Left hindlimb (tissue), 1 donor: ENCODE results near the gene EOLA1.
"Not testable (repeated sequence)": the region's sequence is repeated elsewhere in the genome, so short reads cannot be mapped to it uniquely, and the experiment has no call there.

Experiments used
- DNase-seq: peaks from one replicate; pipeline ENCODE4 v3.0.0-alpha.2; 2018

The EOLA1 gene

DNA sequence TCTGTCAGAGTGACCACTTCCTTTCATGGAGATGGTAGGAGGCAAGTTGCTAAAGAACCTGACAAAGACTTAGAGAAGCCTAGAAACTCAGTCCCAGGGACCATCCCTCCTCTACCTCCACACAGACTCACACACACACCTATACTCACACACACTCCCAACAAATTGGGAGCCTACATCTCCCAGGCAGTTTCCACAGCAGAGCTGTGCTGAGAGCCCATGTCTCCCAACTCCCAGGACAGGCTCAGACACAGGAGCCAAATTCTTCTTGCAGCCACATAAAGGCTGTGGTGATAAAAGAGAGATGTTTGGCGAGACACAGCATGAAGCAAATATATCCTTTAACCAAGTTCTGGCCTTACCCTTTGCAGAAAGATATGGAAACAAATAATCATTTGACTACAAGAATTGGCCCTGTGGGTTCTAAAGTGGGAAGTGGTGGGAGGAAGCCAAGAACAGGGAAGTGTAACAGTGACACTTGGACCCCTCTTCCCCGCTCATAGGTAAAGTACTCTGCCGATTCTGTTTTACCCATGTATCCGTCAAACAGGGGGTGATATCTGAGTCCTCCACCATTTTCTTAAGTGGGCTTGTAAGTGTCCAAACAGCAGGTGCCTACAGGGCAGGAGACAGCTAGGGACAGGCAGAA lies 24.7 kb upstream of the EOLA1 start:
- no peak for DNase-seq

DNA sequence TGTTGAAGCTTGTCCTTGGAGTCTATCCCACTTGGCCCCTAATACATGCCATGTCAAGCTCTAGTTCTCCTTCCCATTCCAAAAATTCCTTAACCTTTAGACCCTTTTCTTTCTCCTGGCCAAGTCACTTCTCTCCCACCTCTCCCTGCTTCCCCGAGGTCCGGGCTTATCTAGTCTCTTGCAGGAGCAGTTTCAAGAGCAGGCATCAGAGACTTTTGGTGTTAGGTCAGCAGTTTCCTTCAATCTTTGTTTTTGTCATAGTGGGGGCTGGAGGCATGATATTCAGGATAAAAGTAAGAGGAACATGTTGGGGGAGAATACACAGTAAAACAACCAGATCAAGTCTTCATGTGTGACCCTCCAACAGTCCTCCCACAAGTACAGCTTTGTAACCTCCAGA lies 24.2 kb upstream of the EOLA1 start:
- DNase-seq, result no peak

DNA sequence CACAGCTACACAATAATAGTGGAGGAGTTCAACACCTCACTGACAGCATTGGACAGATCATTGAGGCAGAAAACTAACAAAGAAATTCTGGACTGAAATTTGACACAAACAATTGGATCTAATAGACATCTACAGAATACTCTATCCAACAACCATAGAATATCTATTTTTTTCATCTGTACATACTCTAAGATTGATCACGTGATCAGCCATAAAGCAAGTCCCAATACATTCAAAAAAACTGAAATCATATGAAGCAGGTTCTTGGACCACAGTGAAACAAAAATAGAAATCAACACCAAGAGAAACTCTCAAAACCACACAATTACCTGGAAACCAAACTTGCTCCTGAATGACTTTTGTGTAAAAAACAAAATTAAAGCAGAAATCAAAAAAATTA lies 23.5 kb upstream of the EOLA1 start:
- no peak for DNase-seq

DNA sequence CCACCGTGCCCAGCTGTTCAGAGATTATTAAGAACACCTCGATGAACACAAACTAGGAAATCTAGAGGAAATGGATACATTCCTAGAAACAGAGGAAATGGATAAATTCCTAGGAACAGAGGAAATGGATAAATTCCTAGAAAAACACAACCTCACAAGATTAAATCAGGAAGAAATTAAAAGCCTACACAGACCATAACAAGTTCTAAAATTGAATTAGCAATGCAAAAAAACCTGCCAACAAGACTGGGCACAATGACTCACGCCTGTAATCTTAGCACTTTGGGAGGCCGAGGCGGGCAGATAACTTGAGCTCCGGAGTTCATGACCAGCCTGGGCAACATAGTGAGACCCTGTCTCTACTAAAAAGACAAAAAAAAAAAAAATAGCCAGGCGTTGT lies 22.6 kb upstream of the EOLA1 start:
- DNase-seq, result no peak

DNA sequence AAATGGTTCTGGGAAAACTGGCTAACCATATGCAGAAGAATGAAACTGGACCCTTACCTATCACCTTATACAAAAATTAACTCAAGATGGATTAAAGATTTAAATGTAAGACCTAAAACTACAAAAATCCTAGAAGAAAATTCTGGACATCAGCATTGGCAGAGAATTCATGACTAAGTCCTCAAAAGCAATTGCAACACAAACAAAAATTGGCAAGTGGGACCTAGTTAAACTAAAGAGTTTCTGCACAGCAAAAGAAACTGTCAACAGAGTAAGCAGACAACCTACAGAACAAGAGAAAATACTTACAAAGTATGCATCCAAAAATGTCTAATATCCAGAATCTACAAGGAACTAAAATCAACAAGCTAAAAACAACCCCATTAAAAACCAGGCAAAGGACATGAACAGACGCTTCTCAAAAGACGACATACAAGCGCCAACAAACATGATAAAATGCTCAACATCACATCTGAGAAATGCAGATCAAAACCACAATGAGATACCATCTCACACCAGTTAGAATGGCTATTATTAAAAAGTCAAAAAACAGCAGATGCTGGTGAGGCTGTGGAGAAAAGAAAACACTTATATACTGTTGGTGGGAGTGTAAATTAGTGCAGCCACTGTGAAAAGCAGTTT lies 20.1 kb upstream of the EOLA1 start:
- DNase-seq, result not testable (repeated sequence)

DNA sequence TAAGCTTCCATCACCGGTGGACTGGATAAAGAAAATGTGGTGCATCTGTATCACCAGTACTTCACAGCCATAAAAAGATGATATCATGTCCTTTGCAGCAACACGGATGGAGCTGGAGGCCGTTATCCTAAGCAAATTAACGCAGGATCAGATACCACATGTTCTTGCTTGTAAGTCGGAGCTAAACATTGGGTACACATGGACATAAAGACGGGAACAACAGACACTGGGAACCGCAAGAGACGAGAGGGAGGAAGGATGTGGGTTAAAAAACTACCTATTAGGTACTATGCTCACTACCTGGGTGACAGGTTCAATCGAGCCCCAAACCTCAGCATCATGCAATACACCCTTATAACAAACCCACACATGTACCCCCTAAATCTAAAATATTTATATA lies 19.4 kb upstream of the EOLA1 start:
- no peak for DNase-seq

DNA sequence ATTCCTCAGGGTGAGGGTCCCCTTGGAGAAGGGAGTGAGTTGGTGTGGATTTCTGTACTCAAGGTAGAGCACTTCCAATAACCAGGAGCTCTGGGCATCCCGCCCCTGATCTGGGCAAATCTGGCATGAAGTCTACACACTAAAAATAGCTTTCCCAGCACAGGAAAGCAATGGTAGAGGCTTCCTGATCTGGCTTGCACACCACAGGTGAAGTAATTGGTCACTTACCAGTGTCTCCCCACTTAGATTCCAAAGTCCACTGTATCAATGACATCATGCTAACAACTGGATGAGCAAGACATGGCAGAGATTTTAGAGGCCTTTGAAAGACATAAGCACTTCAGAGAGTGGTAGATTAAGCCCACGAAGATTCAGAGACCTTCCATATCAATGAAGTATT lies 17.9 kb upstream of the EOLA1 start:
- DNase-seq, result no peak

DNA sequence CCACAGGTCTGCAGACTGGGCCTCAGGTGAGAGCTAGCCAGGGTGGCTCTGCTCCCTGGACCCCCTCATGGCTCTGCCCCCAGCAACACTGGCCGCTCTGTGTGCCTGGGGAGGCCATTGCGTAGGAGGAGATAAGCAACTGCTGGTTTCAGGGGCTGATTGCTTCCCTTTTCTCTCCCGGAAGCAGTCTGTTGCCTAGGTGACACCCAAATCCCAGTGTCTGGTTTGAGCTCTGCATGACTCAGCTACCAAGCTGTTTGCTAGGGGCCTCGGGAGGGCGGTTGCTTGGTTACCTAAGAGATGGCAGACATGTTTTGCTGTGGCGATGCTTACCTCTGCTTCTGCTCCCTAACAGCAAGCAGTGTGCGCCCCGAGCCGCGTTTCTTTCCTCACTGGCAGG lies 15.4 kb upstream of the EOLA1 start:
- not testable (repeated sequence) for DNase-seq

DNA sequence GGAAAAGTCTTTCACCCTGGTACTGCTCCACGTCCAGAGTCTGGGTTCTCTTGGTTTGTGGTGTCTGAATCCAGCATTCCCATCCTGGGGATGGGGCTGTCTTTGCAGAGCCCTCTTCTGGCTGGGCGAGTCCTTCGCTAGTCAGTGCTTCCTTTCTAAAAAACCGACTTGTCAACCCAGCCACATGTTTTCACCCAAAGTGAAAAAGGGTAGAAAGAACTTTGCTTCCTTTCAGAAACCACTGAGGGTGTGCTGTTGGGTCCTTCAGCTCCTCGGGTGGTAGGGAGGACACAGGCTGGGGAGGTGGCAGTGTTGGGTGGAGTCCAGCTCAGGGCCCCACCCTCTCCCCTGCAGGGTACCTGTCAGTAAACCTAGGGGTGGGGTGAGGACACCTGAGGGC lies 14.9 kb upstream of the EOLA1 start:
- not testable (repeated sequence) for DNase-seq

DNA sequence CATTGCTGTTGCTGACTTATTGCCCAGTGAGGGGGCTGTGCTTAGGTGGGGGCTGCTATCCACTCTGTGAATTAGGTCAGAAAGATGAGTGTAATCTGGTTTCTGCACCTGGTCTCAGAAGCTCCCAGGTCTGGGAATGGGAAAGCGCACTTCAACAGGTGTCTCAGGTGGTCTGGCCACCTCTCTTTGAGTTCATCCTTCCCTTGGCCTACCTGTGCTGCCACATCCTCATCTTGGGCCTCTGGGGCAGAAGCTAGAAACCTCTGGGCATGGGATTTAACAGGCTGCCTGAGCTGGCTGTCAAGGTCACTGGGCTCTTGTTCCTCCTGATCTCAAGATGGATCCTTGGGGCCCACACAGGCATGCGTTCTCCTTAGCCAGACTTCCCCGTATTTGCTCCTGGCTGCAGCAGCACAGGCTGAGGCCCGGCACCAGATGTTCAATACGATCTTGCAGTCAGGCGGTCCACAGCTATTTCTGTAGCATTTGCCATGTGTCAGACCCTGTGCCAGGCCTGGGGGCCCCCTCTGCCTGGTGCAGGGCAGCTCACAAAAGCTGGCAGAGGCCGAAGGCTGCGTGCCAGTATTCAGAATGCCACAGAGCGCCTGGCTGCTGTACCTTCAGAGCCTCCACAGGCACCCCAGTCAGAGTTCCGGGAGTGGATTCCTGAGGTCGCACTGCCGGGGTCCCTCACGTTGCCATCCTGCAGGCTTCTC lies 14.3 kb upstream of the EOLA1 start:
- not testable (repeated sequence) for DNase-seq

DNA sequence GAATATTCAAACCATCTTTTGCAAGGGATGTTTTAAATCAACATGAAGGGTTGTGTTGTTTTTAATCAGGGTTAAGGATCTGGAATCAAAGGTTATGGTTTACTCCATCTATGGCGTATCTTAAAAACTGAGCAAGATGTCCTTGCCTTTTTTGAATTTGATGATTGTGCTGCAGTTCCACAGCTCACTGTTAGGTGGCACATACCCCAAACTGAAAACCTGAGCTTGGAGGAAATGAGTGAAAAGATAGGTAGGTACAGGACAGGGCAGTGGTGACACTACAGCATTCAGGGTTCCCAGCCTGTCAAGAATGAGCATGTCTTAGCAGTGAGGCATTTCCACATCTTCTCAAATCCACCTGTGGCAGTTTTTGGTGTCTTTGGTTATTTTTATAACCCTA lies 13.1 kb upstream of the EOLA1 start:
- no peak for DNase-seq

DNA sequence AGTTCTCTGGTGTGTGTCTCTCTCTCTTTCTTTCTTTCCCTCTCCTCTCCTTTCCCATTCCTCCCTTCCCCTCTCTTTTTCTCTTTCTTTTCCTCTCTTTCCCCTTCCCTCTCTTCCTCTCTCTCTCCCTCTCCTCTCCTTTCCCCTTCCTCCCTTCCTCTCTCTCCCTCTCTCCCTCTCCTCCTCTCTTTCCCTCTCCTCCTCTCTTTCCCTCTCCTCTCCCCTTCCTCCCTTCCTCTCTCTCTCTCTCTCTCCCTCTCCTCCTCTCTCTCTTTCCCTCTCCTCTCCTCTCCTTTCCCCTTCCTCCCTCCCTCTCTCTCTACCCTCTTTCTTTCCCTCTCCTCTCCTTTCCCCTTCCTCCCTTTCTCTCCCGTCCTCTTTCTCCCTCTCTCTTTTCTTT lies 12.4 kb upstream of the EOLA1 start:
- DNase-seq, result no peak

DNA sequence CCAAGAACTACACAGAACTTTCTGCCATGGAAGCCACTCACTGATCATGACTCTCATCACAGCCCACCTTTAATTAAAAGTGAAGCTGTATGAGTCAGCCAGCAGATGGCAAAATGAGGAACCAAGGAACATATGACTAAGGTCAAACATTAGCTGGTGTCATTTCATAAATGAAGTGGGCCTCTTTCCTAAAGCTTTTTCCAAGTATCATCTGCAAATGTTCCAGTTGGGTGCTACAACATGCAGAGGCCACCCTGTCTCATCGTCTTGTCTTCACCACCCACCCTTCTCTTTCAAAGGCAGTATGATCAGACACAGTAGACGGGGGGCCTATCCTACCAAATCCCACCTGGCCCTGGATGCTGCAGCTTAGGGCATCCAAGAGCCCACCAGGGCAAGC lies 9.2 kb upstream of the EOLA1 start:
- DNase-seq, result no peak

DNA sequence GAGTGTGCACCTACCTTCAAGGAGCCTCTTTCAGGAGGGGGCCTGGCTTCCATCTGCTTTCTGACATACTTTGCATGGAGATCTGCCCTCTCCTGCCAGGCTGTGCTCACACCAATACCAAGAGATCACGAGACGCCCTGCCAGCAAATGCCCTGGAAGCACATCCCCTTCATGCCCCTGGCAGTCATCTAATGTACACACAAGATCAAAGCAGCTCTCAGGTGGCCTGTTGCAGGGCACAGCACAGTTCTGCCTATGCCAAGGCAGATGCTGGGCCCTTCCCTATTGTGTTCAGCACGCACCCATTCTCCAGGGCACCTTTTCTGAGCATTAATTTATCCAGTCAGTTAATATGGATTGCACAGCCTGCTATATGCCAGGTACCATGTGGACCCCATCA lies 7.9 kb upstream of the EOLA1 start:
- DNase-seq, result not testable (repeated sequence)

DNA sequence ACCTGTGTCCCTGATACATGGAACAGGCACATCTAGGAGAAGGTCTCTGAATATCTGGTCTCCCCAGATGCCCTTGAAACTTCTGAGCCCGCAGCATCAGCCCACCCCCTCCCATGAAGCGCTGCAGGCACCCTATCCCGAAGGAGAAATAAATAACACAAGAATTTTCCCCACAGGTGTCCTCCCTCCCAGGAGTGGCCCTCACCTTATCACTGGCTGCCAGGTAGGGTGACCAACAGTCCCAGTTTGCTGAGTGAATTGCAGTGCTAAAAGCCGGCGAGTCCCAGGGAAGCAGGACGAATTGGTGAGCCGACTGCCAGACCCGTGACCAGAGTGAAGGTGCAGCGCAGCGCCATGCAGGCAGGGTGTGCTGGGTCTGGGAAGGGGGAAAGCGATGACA lies 6.8 kb upstream of the EOLA1 start:
- not testable (repeated sequence) for DNase-seq

DNA sequence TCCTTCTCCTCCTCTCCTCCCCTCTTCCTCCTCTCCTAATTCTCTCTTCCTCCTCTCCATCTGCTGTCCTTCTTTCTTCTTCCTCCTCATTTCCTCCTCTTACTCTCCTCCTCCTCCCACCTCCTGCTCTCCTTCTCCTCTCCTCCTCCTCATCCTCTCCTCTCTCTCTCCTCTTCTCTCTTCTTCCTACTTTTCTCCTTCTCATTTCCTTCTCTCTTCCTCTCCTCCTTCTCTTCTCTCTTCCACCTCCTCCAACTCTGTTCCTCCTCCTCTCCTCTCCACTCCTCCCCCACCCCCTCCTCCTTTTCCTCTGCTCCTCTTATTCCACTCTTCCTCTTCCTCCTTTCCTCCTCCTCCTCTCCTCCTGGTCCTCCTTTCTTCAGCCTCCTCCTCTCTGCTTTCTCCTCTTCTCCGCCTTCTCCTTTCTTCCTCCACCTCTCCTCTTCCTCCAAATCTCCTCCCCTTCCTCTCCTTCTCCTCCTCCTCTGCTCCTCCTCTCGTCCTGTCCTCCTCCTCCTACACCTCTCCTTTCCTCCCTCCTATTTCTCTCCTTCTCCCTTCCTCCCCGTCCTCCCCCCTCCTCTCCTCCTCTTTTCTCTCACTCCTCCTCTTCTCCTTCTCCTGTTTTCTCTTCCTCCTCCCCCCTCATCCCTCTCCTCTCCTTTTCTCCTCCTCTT lies 5.7 kb upstream of the EOLA1 start:
- not testable (repeated sequence) for DNase-seq

DNA sequence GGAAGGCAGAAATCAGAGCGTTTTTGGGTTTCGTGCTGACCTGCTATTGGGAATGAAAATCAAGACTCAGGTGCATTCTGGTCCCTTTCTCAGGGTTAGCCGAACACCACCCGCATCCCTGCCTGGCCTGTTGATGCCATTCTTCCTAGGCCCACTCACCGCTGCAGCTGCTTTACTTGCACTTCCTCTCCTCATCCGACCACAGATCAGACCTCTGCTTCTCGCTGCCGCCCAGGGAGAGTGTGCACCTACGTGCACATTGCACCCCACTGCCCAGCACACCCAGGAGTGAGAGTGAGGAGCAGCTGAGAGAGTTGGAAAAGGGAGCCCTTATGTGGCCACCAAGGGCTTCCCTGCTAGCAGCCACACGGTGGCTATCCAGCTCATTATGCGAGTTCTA lies 3.3 kb upstream of the EOLA1 start:
- not testable (repeated sequence) for DNase-seq

DNA sequence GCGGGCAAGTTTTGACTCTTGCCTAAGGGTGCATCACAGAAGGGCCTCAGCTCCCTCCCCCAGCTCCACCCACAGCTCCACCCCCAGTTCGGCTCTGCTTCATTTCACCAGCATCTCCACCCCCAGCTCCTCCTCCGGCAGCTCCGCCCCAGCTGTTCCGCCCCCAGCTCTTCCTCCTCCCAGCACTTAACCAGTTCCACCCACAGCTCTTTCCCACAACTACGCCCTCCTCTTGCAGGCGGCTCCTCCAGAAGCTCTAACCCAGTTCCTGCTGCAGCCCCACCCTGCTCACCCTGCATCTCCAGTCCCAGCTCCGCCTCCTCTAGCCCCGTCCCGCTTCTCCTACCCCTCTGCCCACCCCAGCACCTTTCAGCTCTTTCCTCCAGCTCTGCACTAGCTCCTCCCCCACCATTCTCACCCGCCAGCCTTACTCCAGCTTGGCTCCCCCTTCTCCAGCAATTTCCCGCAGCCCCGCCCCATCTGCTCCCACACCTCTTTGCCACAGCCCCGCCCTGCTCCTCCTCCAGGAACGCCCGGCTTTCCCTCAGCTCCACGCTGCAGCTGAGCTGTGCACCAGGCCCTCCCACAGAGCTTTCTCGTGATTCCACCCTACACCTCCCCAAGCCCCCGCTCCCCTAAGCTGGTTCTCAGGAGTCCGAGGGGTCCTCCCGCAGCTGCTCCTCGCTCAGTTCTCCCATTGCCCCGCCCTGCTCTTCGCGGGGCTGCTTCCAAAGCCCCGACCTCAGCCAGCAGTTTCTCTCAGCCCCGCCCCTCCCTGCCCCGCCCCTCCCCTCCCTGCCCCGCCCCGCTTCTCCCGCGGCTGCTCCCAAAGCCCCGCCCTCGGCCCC lies 1.3 kb upstream of the EOLA1 start:
- peak; percentile 93 for DNase-seq

DNA sequence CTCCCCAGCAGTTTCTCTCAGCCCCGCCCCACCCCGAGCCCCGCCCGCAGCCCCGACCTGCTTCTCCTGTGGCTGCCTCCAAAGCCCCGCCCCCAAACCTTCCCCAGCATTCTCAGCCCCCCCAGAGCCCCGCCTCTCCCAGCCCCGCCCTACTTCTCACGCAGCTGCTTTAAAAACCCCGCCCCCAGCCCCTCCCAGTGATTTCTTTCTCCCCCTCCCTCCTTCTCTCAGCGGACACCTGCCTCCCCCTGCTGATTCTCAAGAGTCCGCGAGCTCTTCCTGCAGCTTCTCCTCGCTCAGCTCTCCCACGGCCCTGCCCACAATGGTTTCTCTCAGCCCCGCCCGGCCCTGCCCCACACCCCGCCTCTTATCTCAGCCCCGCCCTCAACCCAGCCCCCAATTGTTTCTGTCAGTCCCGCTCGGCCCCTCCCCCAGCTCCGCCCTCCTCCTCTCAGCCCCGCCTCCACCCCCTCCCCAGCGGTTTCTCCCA lies 636 bp upstream of the EOLA1 start:
- peak; percentile 96 for DNase-seq

DNA sequence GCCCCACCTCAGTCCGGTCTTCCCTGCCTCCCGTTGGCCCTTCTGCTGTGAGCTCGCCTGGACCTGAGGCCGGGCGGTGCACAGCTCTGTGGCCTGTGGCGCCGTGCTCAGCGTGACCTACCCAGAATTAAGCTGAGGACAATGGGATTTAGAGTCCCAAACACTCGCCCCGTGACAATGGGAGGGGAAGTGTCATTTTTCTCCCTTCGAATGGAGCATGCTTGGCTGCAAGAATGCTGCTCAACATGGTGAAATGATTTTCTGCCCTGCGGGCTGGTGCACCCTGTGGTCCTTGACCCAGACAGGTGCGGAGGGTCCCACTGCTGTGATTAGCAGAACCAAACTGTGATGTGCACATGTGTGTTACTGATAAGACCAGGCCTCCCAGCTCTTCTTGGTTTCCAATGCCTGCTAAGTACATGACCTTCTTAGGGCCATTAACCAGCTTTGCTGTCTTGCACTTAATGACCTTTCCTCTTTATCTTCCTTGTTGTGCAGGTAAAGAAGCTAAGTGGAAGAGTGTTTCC lies 772 bp downstream of the EOLA1 start:
- no peak for DNase-seq

DNA sequence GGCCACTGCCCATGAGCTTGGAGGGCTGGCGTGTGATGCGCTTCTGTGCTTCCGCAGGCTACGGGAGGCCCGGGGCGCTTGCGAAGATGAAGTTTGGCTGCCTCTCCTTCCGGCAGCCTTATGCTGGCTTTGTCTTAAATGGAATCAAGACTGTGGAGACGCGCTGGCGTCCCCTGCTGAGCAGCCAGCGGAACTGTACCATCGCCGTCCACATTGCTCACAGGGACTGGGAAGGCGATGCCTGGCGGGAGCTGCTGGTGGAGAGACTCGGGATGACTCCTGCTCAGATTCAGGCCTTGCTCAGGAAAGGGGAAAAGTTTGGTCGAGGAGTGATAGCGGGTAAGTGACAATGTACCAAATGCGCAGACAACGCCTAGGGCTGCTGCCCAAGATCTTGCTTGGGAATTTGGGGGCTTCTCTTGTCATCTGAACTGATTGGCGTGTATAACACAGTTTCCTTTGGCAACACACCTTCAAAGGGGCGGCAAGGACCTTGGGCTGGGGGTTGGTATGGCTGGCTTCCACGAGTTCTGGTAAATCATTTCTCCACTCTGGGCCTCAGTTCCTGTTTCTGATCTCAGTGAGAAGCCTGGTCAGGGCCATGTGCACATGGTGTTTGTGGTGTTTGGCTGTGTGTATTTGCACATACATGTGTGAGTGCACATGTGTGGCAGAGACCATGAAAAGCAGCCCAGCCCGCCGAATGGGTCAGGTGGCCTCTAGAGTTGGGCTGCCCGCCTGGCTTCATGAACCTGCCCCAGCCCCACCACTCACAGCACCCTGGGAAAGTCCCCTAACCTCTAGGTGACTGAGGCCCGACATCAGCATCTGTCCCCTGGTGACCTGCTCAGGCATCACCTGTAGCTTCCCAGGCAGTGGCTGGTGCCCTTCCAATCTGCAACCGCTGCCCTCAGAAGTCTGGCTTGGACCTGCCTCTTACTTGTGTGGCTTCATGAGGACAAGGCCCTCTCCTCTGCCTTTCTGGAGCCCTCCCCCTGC lies 5.0 kb downstream of the EOLA1 start:
- DNase-seq, result not testable (repeated sequence)
